HEK293 (cell line): ENCODE data around the gene TRIM2.
A peak's percentile ranks its signal among the peaks of the same experiment; 100 is the strongest.

Experiments used
- CTCF ChIA-PET: fragments of 350-600 bp; formaldehyde crosslinking; extraction: SDS; loops from one replicate; lab custom pipeline; 2021; ENCODE audit warnings: antibody characterized with exemption; lab: Yijun Ruan, JAX
- POLR2A ChIA-PET: fragments of 300-600 bp; formaldehyde crosslinking; extraction: SDS; loops from one replicate; lab custom pipeline; 2020; ENCODE audit warnings: antibody characterized with exemption, inconsistent platforms; lab: Yijun Ruan, JAX
- H3K27ac ChIP-seq: fragments of 200-500 bp; sonication (Bioruptor generic); 2 replicates; pipeline ENCODE4 v1.5.1; 2014; ENCODE audit warnings: low read depth, low read length, control low read depth, inconsistent platforms; ENCODE audit errors: extremely low read depth
- H3K36me3 ChIP-seq, 2 experiments: fragments of 200-500 bp in 1 of 2; sonication (Bioruptor generic) in 1 of 2; 1 replicate in 1 of 2; 2 replicates in 1 of 2; pipeline ENCODE4 v1.5.1; 2014 to 2017; ENCODE audit warnings: inconsistent platforms in 2 of 2, low read length in 2 of 2; ENCODE audit not compliant: control insufficient read depth in 2 of 2, insufficient read depth in 1 of 2
- H3K4me1 ChIP-seq: fragments of 200-500 bp; sonication (Bioruptor generic); 2 replicates; pipeline ENCODE4 v1.5.1; 2014; ENCODE audit warnings: mild to moderate bottlenecking, low read length, inconsistent platforms; ENCODE audit not compliant: control insufficient read depth, insufficient read depth
- H3K4me3 ChIP-seq: 2 replicates; pipeline ENCODE4 v1.5.1; 2011; ENCODE audit warnings: low read depth, mild to moderate bottlenecking, control low read depth, low read length, moderate library complexity
- H3K9me3 ChIP-seq: fragments of 200-500 bp; sonication (Bioruptor generic); 2 replicates; pipeline ENCODE4 v1.5.1; 2014; ENCODE audit warnings: low read depth, low read length, inconsistent platforms; ENCODE audit not compliant: control insufficient read depth, insufficient read depth
- GFI1B ChIP-seq: fragments of 450-650 bp; formaldehyde crosslinking; IDR thresholded peaks from 2 replicates; pipeline ENCODE4 v1.5.1; 2016; ENCODE audit warnings: missing biosample characterization, missing genetic modification characterization
- GLIS1 ChIP-seq: fragments of 450-650 bp; formaldehyde crosslinking; IDR thresholded peaks from 2 replicates; pipeline ENCODE4 v1.5.1; 2016; ENCODE audit warnings: missing biosample characterization, missing genetic modification characterization
- KLF9 ChIP-seq: fragments of 450-650 bp; formaldehyde crosslinking; IDR thresholded peaks from 2 replicates; pipeline ENCODE4 v1.5.1; 2016; ENCODE audit warnings: missing biosample characterization, missing genetic modification characterization, low read depth
- PATZ1 ChIP-seq: fragments of 450-650 bp; formaldehyde crosslinking; IDR thresholded peaks from 2 replicates; pipeline ENCODE4 v1.5.1; 2016; ENCODE audit warnings: missing biosample characterization, missing genetic modification characterization
- SALL2 ChIP-seq: fragments of 450-650 bp; formaldehyde crosslinking; IDR thresholded peaks from 2 replicates; pipeline ENCODE4 v1.5.0; 2017; ENCODE audit warnings: missing biosample characterization, mild to moderate bottlenecking, missing genetic modification characterization, borderline replicate concordance
- TCF7L2 ChIP-seq: IDR thresholded peaks from 2 replicates; pipeline ENCODE4 v1.6.1; 2011; ENCODE audit warnings: low read depth, mild to moderate bottlenecking, inconsistent platforms, low read length, moderate library complexity, borderline replicate concordance
- ZBTB26 ChIP-seq: fragments of 450-650 bp; formaldehyde crosslinking; optimal IDR thresholded peaks from 2 replicates; pipeline ENCODE3; 2016; ENCODE audit warnings: missing biosample characterization, mild to moderate bottlenecking, missing genetic modification characterization
- ZEB2 ChIP-seq: fragments of 450-650 bp; formaldehyde crosslinking; IDR thresholded peaks from 2 replicates; pipeline ENCODE4 v1.5.1; 2016; ENCODE audit warnings: missing biosample characterization, missing genetic modification characterization
- ZFHX2 ChIP-seq: fragments of 450-650 bp; formaldehyde crosslinking; conservative IDR thresholded peaks from 2 replicates; pipeline ENCODE4 v1.5.1; 2016; ENCODE audit warnings: missing biosample characterization, missing genetic modification characterization
- ZIC2 ChIP-seq: fragments of 450-650 bp; formaldehyde crosslinking; IDR thresholded peaks from 2 replicates; pipeline ENCODE4 v1.5.1; 2016; ENCODE audit warnings: missing biosample characterization, missing genetic modification characterization
- ZNF24 ChIP-seq: fragments of 450-650 bp; formaldehyde crosslinking; IDR thresholded peaks from 2 replicates; pipeline ENCODE4 v1.5.1; 2016; ENCODE audit warnings: missing biosample characterization, missing genetic modification characterization
- ZNF26 ChIP-seq: fragments of 450-650 bp; formaldehyde crosslinking; IDR thresholded peaks from 2 replicates; pipeline ENCODE4 v1.5.1; 2016; ENCODE audit warnings: missing biosample characterization, missing genetic modification characterization
- ZNF394 ChIP-seq: fragments of 450-650 bp; formaldehyde crosslinking; IDR thresholded peaks from 2 replicates; pipeline ENCODE4 v1.5.1; 2016; ENCODE audit warnings: missing biosample characterization, missing genetic modification characterization, mild to moderate bottlenecking, moderate library complexity, borderline replicate concordance
- ZNF398 ChIP-seq: fragments of 450-650 bp; formaldehyde crosslinking; IDR thresholded peaks from 2 replicates; pipeline ENCODE4 v1.5.1; 2017; ENCODE audit warnings: missing biosample characterization, missing genetic modification characterization
- ZNF433 ChIP-seq: fragments of 450-650 bp; formaldehyde crosslinking; IDR thresholded peaks from 2 replicates; pipeline ENCODE4 v1.5.1; 2016; ENCODE audit warnings: missing biosample characterization, missing genetic modification characterization, low read depth
- ZNF449 ChIP-seq: fragments of 450-650 bp; formaldehyde crosslinking; IDR thresholded peaks from 2 replicates; pipeline ENCODE4 v1.5.1; 2017; ENCODE audit warnings: missing biosample characterization, mild to moderate bottlenecking, missing genetic modification characterization, moderate library complexity
- ZNF629 ChIP-seq: fragments of 450-650 bp; formaldehyde crosslinking; IDR thresholded peaks from 2 replicates; pipeline ENCODE4 v1.5.1; 2017; ENCODE audit warnings: missing biosample characterization, missing genetic modification characterization
- ZNF654 ChIP-seq: fragments of 450-650 bp; formaldehyde crosslinking; IDR thresholded peaks from 2 replicates; pipeline ENCODE4 v1.5.1; 2016; ENCODE audit warnings: low read depth, missing biosample characterization, missing genetic modification characterization
- ZNF692 ChIP-seq: fragments of 450-650 bp; formaldehyde crosslinking; IDR thresholded peaks from 2 replicates; pipeline ENCODE4 v1.5.1; 2016; ENCODE audit warnings: missing biosample characterization, missing genetic modification characterization
- ZNF830 ChIP-seq: fragments of 450-650 bp; IDR thresholded peaks from 2 replicates; pipeline ENCODE4 v1.5.0; 2018; ENCODE audit warnings: missing biosample characterization, missing genetic modification characterization, low read depth, mild to moderate bottlenecking, moderate library complexity

Gene TRIM2

GRCh38 chr4:153342751-153343552 is 138.7 kb downstream of the TRIM2 start:
- POLR2A ChIA-PET, result no interaction called here
- Histone ChIP-seq H3K4me1 (peaks cover 2% of the 10 kb centered on the region; the same call in 1 of the 2 replicates), H3K27ac (no peak overlapping the region), H3K36me3 (peaks cover 0 to 4% of the 10 kb centered on the region in 2 experiments; a peak in 1 of 3 replicates), H3K9me3 (no peaks in the 10 kb centered on the region), H3K4me3 (no peak overlapping the region)
- CTCF ChIA-PET, result interaction anchor here (1.3 kb wide), 1 partner anchor 200 kb away, joined by 7 read pairs; no protein-coding TSS in a partner anchor
- no peak for TF ChIP-seq ZNF26

GRCh38 chr4:153344131-153345011 is 140.1 kb downstream of the TRIM2 start, which contains the start of gene MND1:
Gene MND1, plus strand, starts transcription at chr4:153344688. Its CDS starts 50 bp downstream, at chr4:153344738.
- Histone ChIP-seq H3K4me3 (peak within 1 kb of the TSS; percentile 71), H3K4me1 (peaks cover 2% of the 10 kb centered on the region; the same call in 1 of the 2 replicates), H3K27ac (peak within 1 kb of the TSS; percentile 95), H3K9me3 (no peaks in the 10 kb centered on the region), H3K36me3 (peaks cover 0 to 4% of the 10 kb centered on the region in 2 experiments; a peak in 1 of 3 replicates)
- ChIA-PET POLR2A (interaction anchor here (1.3 to 2.2 kb wide), 2 partner anchors 120 to 122 kb away, joined by 3 to 7 read pairs; partner anchors contain the start of gene TMEM131L), CTCF (interaction anchor here (0.5 to 1.3 kb wide), 14 partner anchors 18 to 452 kb away, joined by 3 to 7 read pairs (median 3); no protein-coding TSS in a partner anchor)
- TF ChIP-seq ZNF830 (tag by site-specific recombination) (no peak), KLF9 (peak; percentile 86), GFI1B (no peak; the same call in 1 of the 2 replicates), ZNF692 (peak; percentile 64; the same call in 1 of the 2 replicates), ZIC2 (tag by site-specific recombination) (peak; percentile 20; the same call in 1 of the 2 replicates), ZNF629 (tag by site-specific recombination) (peak; percentile 14; the same call in 1 of the 2 replicates), ZNF398 (tag by site-specific recombination) (peak; percentile 75), PATZ1 (tag by site-specific recombination) (peak; percentile 89), ZBTB26 (tag by site-specific recombination) (peak; percentile 95), ZEB2 (tag by site-specific recombination) (peak; percentile 80; the same call in 1 of the 2 replicates), ZNF394 (tag by site-specific recombination) (peak; percentile 37; the same call in 1 of the 2 replicates), ZFHX2 (tag by site-specific recombination) (peak; percentile 86), ZNF24 (no peak), SALL2 (tag by site-specific recombination) (no peak), ZNF433 (tag by site-specific recombination) (no peak), ZNF654 (tag by site-specific recombination) (peak; percentile 51), ZNF449 (peak; percentile 89), GLIS1 (peak; percentile 51; the same call in 1 of the 2 replicates), TCF7L2 (0 out of 2 replicates have a peak, but pooled peaks have one; percentile 20)
